Transverse colon (tissue), 4 donors: Measurements from ENCODE around the gene PDZRN3.
A peak's percentile ranks its signal among the peaks of the same experiment; 100 is the strongest.

Experiments used
- POLR2A ChIP-seq: fragments of 450-650 bp; IDR thresholded peaks from one replicate; pipeline ENCODE4 v1.6.1; 2016; ENCODE audit warnings: antibody characterized with exemption, mild to moderate bottlenecking, moderate library complexity
- POLR2AphosphoS5 ChIP-seq, 3 donors: sonication (generic); formaldehyde crosslinking; IDR thresholded peaks; one replicate each; pipeline ENCODE4 v1.6.1; 2016; ENCODE audit warnings: antibody characterized with exemption in 3 of 3
- TF ChIP-seq, protein P1 (sequence below), 5 experiments: fragments of 200-600 bp in 3 of 5; fragments of 450-650 bp in 2 of 5; sonication (generic) in 3 of 5; IDR thresholded peaks; 1 replicate in 2 of 5; 2 replicates in 3 of 5; pipeline ENCODE4 v1.5.1; 2016 to 2017; ENCODE audit warnings: antibody characterized with exemption in 5 of 5, inconsistent platforms in 3 of 5, mild to moderate bottlenecking in 2 of 5, moderate library complexity in 1 of 5

GRCh38 chr3:73536952-73537351 is 87.8 kb downstream of the PDZRN3 start:
- TF ChIP-seq, protein P1, sequence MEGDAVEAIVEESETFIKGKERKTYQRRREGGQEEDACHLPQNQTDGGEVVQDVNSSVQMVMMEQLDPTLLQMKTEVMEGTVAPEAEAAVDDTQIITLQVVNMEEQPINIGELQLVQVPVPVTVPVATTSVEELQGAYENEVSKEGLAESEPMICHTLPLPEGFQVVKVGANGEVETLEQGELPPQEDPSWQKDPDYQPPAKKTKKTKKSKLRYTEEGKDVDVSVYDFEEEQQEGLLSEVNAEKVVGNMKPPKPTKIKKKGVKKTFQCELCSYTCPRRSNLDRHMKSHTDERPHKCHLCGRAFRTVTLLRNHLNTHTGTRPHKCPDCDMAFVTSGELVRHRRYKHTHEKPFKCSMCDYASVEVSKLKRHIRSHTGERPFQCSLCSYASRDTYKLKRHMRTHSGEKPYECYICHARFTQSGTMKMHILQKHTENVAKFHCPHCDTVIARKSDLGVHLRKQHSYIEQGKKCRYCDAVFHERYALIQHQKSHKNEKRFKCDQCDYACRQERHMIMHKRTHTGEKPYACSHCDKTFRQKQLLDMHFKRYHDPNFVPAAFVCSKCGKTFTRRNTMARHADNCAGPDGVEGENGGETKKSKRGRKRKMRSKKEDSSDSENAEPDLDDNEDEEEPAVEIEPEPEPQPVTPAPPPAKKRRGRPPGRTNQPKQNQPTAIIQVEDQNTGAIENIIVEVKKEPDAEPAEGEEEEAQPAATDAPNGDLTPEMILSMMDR (IDR thresholded peaks at IDR 0.05), result no peak
- TF ChIP-seq POLR2A, result no peak
- TF ChIP-seq POLR2AphosphoS5 (IDR thresholded peaks at IDR 0.05), result peak in 1 of 3 donors; percentile 21
